Cerebellar nuclear complex (tissue), 1 donor: ENCODE data around the gene IFNL3.
"Not testable (repeated sequence)": the region's sequence is repeated elsewhere in the genome, so short reads cannot be mapped to it uniquely, and the experiment has no call there.

Experiments
- DNase-seq, 2 experiments: peaks; one replicate each; lab custom pipeline; 2025; lab: John Stamatoyannopoulos, UW

IFNL3 gene

DNA sequence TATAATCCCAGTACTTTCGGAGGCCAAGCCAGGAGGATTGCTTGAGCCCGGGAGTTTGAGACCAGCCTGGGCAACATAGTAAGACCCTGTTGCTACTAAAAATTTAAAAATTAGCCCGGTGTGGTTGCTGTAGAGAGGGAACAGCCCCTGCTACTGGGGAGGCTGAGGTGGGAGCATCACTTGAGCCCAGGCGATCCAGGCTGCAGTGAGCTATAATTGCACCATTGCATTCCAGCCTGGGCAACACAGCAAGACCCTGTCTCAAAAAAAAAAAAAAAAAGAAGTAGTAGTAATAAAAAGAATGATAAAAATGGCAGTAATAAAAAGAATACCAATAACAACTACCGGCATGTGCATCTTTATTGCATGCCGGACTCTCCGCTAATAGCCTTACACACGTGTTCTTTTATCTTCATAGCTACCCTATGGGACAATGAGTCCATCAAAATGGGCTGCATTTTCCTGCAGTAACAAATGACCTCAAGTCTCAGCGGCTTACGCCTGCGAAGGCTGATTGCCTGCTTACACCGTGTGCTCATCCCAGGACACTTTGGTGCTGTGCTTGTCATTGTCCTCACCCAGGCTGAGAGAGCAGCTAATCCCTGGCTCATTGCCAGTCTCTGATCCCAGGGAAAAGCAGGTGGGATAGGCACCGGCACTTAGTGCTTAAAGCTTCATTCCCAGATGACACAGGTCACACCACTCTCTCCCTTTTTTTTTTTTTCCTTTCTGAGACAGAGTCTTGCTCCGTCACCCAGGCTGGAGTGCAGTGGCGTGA lies 26.4 kb downstream of the IFNL3 start:
- no peak for DNase-seq

GRCh38 chr19:39217094-39217493 lies 27.7 kb downstream of the IFNL3 start:
- DNase-seq = no peak

- DNase-seq = not testable (repeated sequence)
These were observed 29.5 kb downstream of the IFNL3 start for GRCh38 chr19:39215323-39215722.

DNA sequence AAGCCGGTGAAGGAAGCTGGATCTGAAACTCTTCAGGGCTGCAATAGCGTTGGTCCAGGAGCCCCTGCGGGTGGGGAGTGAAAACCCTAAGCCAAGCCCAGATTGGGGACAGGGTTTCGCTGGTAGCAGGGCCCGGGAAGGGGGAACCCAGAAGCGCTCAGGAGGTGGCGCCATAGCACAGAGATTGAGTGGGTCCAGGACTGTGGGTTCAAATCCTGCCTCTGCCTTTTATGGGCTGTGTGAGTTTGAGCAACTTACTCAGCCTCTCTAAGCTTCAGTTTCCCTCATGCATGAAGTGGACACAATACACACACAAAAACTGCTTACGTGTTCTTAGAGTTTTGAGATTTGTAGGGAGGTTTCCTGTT lies 32.4 kb downstream of the IFNL3 start:
- no peak for DNase-seq

DNA sequence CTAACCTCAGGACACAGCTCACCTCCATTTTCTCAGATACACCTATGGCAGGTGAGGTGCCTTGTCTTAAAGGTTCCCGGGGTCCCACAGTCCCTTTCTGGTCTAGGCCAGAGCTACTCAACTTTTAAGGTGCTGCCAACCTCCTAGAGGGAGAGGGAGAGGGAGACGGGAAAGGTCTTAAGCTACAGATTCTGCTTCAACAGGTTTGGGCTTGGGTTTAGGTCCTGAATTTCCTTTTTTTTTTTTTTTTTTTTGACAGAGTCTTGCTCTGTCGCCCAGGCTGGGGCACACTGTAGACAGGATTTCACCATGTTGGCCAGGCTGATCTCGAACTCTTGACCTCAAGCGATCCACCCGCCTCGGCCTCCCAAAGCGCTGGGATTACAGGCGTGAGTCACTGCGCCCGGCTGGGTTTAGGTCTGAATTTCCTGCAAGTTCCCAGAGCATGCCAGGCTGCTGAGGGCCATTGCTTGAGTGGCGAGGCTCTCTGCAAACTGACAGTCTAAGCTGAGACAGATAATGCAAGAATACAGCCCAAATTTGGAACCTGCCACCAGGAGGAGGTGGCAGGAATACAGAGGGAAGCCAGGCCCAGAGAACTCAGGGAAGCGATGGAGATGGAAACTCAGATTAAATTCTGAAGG lies 33.0 kb downstream of the IFNL3 start:
- no peak for DNase-seq

DNA sequence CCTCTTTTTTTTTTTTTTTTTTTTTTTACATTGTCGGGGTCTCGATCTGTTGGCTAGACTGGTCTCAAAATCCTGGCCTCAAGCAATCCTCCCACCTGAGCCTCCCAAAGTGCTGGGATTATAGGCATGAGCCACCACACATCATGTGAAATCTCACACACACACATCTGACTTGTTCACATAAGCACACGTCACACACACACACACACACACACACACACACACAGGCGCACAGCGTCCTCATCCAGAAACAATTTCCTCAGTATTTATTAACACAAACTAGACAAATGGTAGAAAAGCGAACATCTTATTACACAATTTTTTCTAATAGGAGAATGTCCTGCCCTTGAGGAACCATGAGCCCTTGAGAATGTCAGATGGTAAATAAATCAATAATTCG lies 35.6 kb downstream of the IFNL3 start:
- no peak for DNase-seq

DNA sequence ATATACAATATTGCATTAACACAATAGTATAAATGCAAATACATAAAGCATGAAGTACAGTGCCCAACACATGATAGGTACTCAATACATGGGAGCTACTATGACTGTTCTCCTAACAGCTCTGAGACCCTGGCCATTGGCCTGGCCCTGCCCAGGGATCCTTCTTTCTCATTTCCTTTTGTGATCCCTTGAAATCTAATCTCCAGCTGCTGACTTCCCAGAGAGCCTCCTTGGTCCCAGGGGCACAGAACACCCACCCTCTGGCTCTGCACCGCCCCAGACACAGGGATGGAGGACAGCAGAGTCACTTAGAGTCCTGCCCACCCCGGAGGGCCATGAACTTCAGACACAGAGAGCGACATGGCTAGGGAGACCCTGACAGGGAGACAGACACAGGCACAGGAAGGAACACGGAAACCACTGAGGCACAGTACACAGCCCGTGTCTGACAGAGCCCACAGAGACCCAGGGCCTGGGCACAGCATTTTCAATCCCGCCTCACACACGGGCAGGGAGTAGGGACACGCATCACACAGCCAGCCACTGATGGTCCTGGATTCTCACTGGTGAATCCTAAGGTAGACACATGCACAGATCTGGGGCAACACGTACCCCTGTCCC lies 36.5 kb downstream of the IFNL3 start:
- no peak for DNase-seq

GRCh38 chr19:39207293-39207836 lies 37.4 kb downstream of the IFNL3 start:
- DNase-seq = no peak

DNA sequence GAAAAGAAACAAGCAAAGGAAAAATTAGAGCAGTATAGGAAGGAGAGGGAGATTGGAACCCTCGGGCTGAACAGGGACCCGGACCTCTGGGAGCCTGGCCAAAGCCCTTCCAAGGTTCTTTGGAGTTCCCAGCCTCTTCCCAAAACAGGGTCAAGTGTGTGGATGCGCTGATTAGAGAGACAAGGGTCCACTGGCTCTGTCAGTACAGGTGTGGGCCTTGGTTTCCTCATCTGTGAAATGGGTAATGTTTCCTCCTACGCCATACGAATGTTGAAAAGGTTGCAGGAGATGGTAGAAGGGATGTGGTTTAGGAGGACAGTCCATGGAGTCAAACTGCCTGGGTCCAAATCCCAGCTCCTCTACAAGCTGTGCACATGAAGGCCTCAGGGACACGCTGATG lies 38.7 kb downstream of the IFNL3 start:
- no peak for DNase-seq

GRCh38 chr19:39205449-39205764 lies 39.4 kb downstream of the IFNL3 start:
- DNase-seq = no peak

DNA sequence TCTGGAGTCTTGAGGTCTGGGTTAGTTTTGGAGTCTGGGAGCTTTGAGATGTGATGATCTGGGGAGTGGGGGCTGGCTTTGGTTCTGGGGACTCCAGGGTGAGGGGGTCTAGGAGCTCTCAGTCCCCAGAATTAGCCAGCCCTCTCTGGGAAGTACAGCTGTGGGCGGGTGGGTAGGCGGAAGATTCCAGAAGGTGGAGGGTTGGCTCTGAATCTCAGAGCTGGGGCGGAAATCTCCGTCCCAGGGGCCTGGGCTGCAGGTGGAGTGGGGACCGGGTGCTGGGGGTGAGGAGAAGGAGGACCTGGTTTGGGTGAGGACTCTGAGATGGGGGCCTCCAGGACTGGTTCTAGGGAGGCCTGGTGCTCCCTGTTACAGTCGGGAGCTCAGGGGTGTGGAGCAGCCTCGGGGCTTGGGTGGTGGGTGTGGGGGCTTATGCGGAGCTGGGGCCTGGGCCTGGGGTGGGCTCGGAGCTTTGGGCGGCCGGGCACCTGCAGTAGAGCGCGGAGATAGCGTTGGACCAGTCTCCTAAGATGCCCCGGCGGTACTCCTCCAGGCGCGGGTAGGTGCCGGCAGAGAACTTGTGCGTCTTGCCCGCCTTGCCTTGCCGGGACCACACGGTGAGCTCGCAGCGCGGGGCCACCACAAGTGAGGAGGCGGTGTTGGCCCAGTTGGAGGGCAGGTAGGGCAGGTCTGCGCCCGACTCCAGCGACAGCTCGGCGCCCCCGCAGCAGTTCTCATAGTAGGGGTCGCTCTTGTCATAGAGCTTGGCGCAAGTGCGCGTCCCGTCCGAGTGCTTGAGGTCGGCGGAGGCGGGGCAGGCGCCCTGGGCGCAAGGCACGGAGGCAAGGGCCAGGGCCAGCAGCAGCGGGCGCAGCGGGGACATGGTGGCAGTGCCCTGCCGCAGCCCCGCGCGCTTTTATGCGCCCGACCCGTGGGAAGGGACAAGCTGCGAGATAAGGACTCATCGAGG lies 41.1 kb downstream of the IFNL3 start, which contains the start of gene SYCN:
SYCN (minus strand) TSS at position 892 of the 970 bp plus-strand sequence; CDS start at position 883, 9 bp downstream.
- no peak for DNase-seq

- DNase-seq = no peak
These were observed 41.8 kb downstream of the IFNL3 start for GRCh38 chr19:39202998-39203355.

GRCh38 chr19:39200803-39201115 lies 44.0 kb downstream of the IFNL3 start:
- no peak for DNase-seq

DNA sequence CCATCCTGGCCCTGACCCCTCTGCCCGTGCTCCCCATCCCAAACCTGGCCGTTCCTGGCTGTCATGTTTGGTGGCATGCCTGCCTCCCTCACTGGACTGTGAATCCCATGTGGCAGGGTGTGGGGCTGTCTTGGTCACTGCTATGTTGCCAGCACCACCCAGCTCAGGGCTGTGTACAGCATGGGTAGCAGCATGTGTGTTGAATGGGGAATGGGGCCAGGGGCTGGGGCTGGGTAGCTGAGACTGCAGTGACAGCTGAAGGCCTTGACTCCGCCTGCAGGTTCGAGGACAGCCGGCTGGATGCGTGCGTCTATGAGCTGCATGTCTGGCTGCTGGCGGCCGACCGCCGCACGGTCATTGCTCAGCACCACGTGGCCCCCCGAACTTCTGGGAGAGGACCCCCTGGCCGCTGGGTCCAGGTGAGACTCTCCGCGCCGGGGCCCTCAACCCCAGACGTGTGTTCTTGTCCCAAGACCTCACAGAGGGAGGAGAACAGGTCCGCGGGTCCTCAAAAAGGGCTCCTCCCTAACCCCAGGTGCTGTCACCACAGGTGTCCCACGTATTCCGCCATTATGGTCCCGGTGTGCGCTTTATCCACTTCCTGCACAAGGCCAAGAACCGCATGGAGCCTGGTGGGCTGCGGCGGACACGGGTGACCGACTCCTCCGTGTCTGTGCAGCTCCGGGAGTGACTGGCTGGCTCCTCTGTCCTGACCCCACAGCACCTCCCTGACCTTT lies 44.6 kb downstream of the IFNL3 start:
- DNase-seq = no peak

GRCh38 chr19:39199025-39199424 lies 45.8 kb downstream of the IFNL3 start:
- no peak for DNase-seq

- DNase-seq = no peak
These were observed 47.0 kb downstream of the IFNL3 start for GRCh38 chr19:39197808-39198207.

GRCh38 chr19:39196860-39197562 lies 47.8 kb downstream of the IFNL3 start, which contains the start of gene NCCRP1:
NCCRP1 (plus strand) TSS chr19:39196964; CDS start chr19:39196983, 19 bp downstream.
- DNase-seq = no peak

DNA sequence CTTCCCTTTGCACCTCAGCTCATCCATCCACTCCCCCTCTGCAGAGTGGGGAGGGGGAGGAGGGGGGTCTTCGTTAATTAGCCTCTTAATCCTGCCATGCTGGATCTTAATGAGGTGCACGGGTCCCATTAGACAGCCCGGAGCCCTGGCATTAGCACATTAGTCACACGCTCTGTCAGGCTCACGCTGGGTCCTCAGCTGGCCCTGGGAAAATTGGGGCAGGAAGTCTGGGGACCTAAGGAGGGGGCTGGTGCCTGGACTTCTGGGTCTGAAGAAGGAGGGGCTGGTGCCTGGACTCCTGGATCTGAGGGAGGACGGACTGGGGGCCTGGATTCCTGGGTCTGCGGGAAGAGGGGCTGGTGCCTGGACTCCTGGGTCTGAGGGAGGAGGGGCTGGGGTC lies 48.5 kb downstream of the IFNL3 start:
- DNase-seq = no peak

GRCh38 chr19:39195755-39196154 lies 49.1 kb downstream of the IFNL3 start:
- no peak for DNase-seq

DNA sequence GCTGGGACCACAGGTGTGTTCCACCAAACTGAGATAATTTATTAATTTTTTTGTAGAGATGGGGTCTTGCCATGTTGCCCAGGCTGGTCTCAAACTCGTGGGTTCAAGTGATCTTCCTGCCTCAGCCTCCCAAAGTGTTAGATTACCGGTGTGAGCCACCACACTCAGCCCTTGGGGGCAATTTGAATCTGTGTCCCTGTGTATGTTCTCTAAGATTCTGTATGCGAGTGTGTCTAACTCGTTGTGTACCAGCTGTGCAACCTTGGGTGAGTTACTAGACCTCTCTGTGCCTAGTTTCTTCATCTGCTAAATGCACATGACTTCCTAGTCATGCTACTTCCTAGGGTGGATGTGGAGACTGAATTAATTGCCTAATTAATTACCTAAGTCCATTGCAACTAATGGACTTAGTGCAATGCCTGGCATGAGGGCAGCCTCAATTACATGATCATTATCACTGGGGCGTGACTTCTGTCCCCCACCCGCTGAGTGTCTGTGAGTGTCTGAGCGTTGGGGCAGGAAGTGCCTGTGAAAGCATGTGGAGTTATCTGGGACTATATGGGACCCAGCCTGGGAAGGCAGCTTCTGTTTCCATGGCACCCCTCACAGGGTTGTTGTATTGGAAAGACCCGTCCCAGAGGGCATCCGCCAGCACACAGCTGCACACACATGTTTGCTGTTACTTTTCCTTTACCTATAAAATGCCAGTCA lies 49.8 kb downstream of the IFNL3 start:
- DNase-seq = no peak
